ENCODE results near the gene IPP.
"Not testable (repeated sequence)": the region's sequence is repeated elsewhere in the genome, so short reads cannot be mapped to it uniquely, and the experiment has no call there.

IPP gene

GRCh38 chr1:45679123-45679522, 71.3 kb downstream of the IPP start:
- DNase-seq: no peak

GRCh38 chr1:45678489-45678888, 72.0 kb downstream of the IPP start:
- DNase-seq: no peak

- no peak for DNase-seq
Measured at GRCh38 chr1:45677751-45678245, 72.7 kb downstream of the IPP start.

GRCh38 chr1:45676553-45676952, 73.9 kb downstream of the IPP start:
- not testable (repeated sequence) for DNase-seq

- no peak for DNase-seq
Measured at GRCh38 chr1:45674478-45674877, 76.0 kb downstream of the IPP start.

- DNase-seq: no peak
Measured at GRCh38 chr1:45673956-45674355, 76.5 kb downstream of the IPP start.

- no peak for DNase-seq
Measured at GRCh38 chr1:45669859-45670655, 80.4 kb downstream of the IPP start.

GRCh38 chr1:45669379-45669778, 81.1 kb downstream of the IPP start:
- DNase-seq: no peak

- no peak for DNase-seq
Measured at GRCh38 chr1:45668526-45668925, 81.9 kb downstream of the IPP start.

GRCh38 chr1:45667321-45668111, 82.9 kb downstream of the IPP start:
- DNase-seq: no peak

- no peak for DNase-seq
Measured at GRCh38 chr1:45666836-45667235, 83.6 kb downstream of the IPP start.

- no peak for DNase-seq
Measured at GRCh38 chr1:45660336-45660735, 90.1 kb downstream of the IPP start.

- no peak for DNase-seq
Measured at GRCh38 chr1:45659222-45659621, 91.2 kb downstream of the IPP start.

- no peak for DNase-seq
Measured at GRCh38 chr1:45658171-45658570, 92.3 kb downstream of the IPP start.

- DNase-seq: no peak
Measured at GRCh38 chr1:45656573-45657226, 93.8 kb downstream of the IPP start.

- no peak for DNase-seq
Measured at GRCh38 chr1:45654540-45655280, 95.7 kb downstream of the IPP start.

Data from NCI-H2029 (cell line).